ENCODE results near the gene ZNF878.
"Not testable (repeated sequence)": the region's sequence is repeated elsewhere in the genome, so short reads cannot be mapped to it uniquely, and the experiment has no call there.

ZNF878 gene

DNA sequence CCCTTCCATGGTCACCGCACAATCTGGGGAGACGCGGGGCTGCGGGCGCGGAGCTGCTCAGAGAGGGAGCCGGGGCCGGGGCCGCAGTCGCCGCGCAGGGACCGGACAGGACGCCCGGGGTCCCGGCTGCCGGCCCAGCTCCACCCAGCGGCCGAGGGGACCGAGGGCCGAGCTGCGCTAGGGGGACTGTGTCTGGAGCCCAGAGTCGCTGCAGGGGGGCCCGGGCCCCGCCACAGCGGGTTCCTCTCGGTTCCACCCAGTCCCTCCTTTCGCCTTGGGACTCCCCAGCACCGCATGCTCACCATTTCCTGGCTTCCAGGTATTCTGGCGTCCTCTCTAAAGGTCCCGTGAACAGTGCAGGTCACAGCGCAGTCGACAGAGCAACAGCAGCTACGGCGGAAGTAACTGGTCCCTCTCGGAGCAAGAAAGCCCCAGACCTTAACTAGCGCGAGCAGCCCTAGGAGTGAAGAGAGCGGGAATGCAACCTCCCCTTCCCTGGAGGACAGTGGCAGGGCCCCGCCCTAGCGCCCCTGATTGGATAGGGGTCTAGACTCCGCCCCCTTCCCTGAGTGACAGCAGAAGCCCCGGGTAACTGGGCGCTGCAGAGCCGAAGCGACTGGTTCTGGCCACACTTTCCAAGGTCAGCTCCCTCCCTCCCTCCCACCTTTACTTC lies at the start of gene ZNF878:
Gene ZNF878, minus strand, starts transcription at position 465 of the 673 bp plus-strand sequence. Its CDS starts 160 bp downstream, at position 305.
- Histone ChIP-seq H3K27ac (ENCODE audit: low read depth, low read length) (peak within 1 kb of the TSS; percentile 68), H3K4me1 (ENCODE audit: control insufficient read depth, insufficient read depth, low read length) (no peaks in the 10 kb centered on the region), H3K4me3 (ENCODE audit: low read length) (peak within 1 kb of the TSS; percentile 95), H3K27me3 (ENCODE audit: control insufficient read depth, insufficient read depth, low read length) (no peaks in the 10 kb centered on the region), H3K9ac (ENCODE audit: low read length) (peak within 1 kb of the TSS; percentile 83), H3K36me3 (ENCODE audit: control insufficient read depth, insufficient read depth, low read length) (no peaks in the 10 kb centered on the region)

DNA sequence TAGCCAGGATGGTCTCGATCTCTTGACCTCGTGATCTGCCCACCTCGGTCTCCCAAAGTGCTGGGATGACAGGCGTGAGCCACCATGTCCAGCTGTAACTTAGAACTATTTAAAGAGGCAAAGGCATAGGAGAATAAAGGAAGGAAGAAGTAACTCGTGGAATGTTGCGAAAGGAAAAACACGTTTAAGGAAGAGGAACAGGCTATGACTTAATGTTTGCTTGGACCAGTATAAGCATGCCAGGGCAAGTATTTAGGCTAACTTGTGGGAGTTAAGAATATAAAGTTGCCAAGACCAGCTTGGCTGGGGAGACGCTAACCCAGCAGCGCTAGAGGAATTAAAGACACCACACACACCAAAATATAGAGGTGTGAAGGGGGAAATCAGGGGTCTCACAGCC lies 45.3 kb upstream of the ZNF878 start:
- Histone ChIP-seq H3K27me3 (ENCODE audit: control insufficient read depth, insufficient read depth, low read length) (no peaks in the 10 kb centered on the region), H3K9ac (ENCODE audit: low read length) (no peak overlapping the region), H3K36me3 (ENCODE audit: control insufficient read depth, insufficient read depth, low read length) (no peaks in the 10 kb centered on the region), H3K4me3 (ENCODE audit: low read length) (no peak overlapping the region), H3K4me1 (ENCODE audit: control insufficient read depth, insufficient read depth, low read length) (no peaks in the 10 kb centered on the region), H3K27ac (ENCODE audit: low read depth, low read length) (no peak overlapping the region)

DNA sequence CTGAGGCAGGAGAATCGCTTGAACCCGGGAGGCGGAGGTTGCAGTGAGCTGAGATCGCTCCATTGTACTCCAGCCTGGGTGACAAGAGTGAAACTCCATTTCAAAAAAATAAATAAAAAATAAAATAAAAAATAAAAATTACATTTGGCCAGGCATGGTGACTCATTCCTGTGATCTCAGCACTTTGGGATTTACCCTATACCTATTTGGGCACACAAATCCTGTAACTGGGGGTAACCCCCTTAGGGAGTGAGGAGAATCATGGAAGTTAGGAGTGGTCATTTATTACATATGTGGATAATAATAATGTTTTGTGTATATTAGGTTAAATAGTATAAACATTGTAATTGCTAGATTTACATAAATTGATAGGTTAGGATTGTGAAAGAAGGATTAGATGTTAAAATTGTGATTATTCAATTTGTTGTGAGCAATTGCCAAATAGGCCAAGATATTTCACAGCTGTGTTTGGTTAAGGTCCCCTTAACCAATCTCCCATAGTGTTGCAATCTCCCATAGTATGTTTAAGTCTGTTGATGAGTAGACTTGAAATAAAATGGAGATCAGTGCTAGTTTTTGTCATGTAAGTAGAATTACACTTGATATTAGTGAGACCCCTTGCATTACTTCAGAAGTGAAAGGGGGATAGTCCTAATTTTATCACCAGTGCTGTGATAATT lies 42.5 kb upstream of the ZNF878 start:
- H3K9ac ChIP-seq (ENCODE audit: low read length): no peak overlapping the region
- H3K4me3 ChIP-seq (ENCODE audit: low read length): no peak overlapping the region
- no peaks in the 10 kb centered on the region for H3K4me1 ChIP-seq (ENCODE audit: control insufficient read depth, insufficient read depth, low read length)
- H3K27me3 ChIP-seq (ENCODE audit: control insufficient read depth, insufficient read depth, low read length): no peaks in the 10 kb centered on the region
- H3K36me3 ChIP-seq (ENCODE audit: control insufficient read depth, insufficient read depth, low read length): no peaks in the 10 kb centered on the region
- H3K27ac ChIP-seq (ENCODE audit: low read depth, low read length): no peak overlapping the region

DNA sequence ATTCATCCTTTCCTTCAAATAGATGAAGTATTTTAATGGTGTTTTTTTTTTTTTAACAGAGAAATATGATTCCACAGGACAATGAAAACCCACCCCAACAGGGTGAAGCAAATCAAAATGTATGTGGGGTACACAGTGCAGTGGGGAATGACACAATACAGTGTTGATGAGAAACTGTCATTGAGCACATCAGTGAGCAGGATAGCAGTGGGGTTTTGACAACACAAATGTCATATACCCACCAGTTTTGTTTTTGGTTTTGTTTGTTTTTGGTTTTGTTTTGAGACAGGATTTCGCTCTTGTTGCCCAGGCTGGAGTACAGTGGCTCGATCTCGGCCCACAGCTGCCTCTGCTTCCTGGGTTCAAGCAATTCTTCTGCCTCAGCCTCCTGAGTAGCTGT lies 41.0 kb upstream of the ZNF878 start:
- Histone ChIP-seq H3K27me3 (ENCODE audit: control insufficient read depth, insufficient read depth, low read length) (no peaks in the 10 kb centered on the region), H3K36me3 (ENCODE audit: control insufficient read depth, insufficient read depth, low read length) (no peaks in the 10 kb centered on the region), H3K4me1 (ENCODE audit: control insufficient read depth, insufficient read depth, low read length) (no peaks in the 10 kb centered on the region), H3K4me3 (ENCODE audit: low read length) (no peak overlapping the region), H3K9ac (ENCODE audit: low read length) (no peak overlapping the region), H3K27ac (ENCODE audit: low read depth, low read length) (no peak overlapping the region)

DNA sequence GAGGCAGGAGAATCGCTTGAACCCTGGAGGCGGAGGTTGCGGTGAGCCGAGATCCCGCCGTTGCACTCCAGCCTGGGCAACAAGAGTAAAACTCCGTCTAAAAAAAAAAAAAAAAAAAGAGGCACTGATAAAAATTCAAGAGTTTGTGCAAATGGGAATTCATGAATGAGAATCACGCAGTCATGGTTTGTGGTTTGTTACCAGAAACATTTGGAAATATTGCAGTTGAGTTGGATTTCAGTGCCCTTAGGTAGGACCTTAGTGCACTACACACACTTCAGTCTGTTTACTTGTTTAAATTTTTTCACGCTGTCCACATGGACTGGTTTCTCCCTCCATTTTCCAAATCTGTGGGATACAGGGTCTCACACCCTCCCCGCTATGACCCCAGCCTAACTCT lies 40.2 kb upstream of the ZNF878 start:
- Histone ChIP-seq H3K4me3 (ENCODE audit: low read length) (peak overlapping the region; percentile 83), H3K4me1 (ENCODE audit: control insufficient read depth, insufficient read depth, low read length) (no peaks in the 10 kb centered on the region), H3K36me3 (ENCODE audit: control insufficient read depth, insufficient read depth, low read length) (no peaks in the 10 kb centered on the region), H3K27me3 (ENCODE audit: control insufficient read depth, insufficient read depth, low read length) (no peaks in the 10 kb centered on the region), H3K27ac (ENCODE audit: low read depth, low read length) (no peak overlapping the region), H3K9ac (ENCODE audit: low read length) (no peak overlapping the region)

DNA sequence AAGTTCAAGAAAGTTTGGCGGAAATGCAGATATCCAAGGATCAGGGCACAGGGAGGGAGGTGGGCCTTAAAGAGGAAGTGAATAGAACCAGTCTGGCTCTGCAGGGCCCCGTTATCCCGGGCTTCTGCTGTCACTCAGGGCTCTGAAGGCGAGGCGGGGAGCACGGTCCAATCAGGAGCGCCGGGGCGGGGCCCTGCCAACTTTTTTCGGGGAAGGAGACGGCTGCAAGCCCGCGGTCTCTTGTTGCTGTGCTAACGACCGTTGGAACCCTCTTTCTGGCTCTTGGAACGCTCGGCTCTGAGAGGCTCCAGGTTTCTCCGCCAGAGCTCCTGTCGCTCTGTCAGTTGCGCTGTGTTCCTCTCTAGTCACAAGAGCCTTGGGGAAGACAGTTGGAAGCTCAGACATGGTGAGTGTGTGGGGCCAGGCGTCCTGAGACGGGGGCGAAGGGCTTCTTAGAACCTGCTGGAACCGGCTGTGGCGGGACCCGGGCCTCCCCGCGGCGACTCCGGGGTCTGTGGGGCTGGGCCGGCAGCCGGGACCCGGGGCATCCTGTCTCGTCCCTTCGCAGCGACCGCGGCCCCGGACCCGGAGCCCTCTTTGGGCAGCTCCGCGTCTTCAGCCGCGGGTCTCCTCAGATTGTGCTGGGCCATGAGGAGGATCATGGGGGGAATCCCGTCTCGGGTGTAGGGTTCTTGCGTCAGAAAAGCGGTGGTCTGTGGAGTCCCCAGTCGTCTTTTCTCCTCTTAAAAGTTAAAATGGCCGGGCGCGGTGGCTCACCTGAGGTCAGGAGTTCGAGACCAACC lies 39.5 kb upstream of the ZNF878 start:
- H3K27ac ChIP-seq (ENCODE audit: low read depth, low read length): peak overlapping the region; percentile 69
- peak overlapping the region; percentile 49 for H3K9ac ChIP-seq (ENCODE audit: low read length)
- H3K27me3 ChIP-seq (ENCODE audit: control insufficient read depth, insufficient read depth, low read length): no peaks in the 10 kb centered on the region
- peak overlapping the region; percentile 83 for H3K4me3 ChIP-seq (ENCODE audit: low read length)
- H3K4me1 ChIP-seq (ENCODE audit: control insufficient read depth, insufficient read depth, low read length): no peaks in the 10 kb centered on the region
- no peaks in the 10 kb centered on the region for H3K36me3 ChIP-seq (ENCODE audit: control insufficient read depth, insufficient read depth, low read length)

DNA sequence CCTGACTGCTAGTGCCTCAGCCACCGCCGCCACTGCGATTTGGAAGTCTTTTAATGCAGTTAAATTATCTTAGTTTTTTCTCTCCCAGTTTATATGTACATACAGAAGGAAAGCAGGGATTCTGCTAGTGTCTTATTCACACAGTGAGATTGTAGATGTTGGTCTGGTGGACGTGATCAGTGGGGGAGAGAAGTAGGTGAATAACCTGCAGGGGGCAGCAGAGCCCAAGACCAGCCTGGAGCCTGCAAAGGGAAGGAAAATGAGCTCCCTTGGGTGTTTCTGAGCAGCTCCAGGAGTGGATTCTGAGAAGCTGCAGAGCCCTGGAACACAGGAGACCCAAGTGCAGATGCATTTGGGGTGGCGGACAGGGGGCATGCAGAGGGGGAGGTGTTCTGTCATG lies 38.0 kb upstream of the ZNF878 start:
- H3K9ac ChIP-seq (ENCODE audit: low read length): no peak overlapping the region
- no peaks in the 10 kb centered on the region for H3K36me3 ChIP-seq (ENCODE audit: control insufficient read depth, insufficient read depth, low read length)
- no peak overlapping the region for H3K4me3 ChIP-seq (ENCODE audit: low read length)
- no peak overlapping the region for H3K27ac ChIP-seq (ENCODE audit: low read depth, low read length)
- no peaks in the 10 kb centered on the region for H3K4me1 ChIP-seq (ENCODE audit: control insufficient read depth, insufficient read depth, low read length)
- H3K27me3 ChIP-seq (ENCODE audit: control insufficient read depth, insufficient read depth, low read length): no peaks in the 10 kb centered on the region

DNA sequence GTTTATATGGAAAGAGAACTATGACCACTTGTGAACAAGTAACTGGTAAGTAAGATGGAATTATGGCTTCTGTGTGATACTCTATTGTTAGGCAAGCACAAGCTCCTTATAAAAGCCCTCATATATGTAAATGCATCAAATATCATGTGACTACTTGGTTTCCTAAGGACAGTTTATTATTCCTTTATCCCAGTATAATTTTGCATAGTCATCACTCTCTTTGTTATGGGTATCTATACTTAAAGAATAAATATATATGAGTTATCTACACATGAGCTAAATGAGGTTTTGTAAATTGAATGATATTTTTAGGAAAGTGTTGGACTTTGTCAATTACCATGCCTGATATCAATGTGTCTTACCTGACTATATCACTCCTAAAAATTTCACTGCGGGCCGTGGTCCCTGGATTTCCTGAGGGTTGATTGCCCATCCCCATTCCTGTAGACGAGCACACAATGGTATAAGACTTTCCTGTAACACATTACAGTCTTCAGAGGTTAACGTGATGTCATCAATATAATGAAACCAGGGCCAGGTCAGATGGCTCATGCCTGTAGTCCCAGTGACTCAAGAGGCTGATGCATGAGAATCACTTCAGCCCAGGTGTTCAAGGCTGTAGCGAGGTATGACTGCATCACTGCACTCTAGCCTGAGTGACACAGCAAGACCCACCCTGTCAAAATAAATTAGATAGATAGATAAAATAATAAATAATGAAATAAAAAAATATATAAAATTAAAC lies 32.5 kb upstream of the ZNF878 start:
- Histone ChIP-seq H3K36me3 (ENCODE audit: control insufficient read depth, insufficient read depth, low read length) (no peaks in the 10 kb centered on the region), H3K27me3 (ENCODE audit: control insufficient read depth, insufficient read depth, low read length) (no peaks in the 10 kb centered on the region), H3K4me1 (ENCODE audit: control insufficient read depth, insufficient read depth, low read length) (no peaks in the 10 kb centered on the region), H3K9ac (ENCODE audit: low read length) (no peak overlapping the region), H3K4me3 (ENCODE audit: low read length) (no peak overlapping the region), H3K27ac (ENCODE audit: low read depth, low read length) (no peak overlapping the region)

DNA sequence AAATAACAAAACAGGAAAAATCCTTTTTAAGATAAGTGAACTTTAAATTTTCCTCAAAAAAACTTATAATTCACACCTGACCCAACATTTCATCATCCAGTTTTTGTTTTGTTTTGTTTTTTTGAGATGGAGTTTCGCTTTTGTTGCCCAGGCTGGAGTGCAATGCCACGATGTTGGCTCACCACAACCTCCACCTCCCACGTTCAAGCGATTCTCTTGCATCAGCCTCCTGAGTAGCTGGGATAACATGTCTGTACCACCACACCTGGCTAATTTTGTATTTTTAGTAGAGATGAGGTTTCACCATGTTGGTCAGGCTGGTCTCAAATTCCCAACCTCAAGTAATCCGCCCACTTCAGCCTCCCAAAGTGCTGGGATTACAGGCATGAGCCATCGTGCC lies 30.6 kb upstream of the ZNF878 start:
- H3K27me3 ChIP-seq (ENCODE audit: control insufficient read depth, insufficient read depth, low read length); H3K9ac ChIP-seq (ENCODE audit: low read length); H3K4me1 ChIP-seq (ENCODE audit: control insufficient read depth, insufficient read depth, low read length); H3K27ac ChIP-seq (ENCODE audit: low read depth, low read length); H3K4me3 ChIP-seq (ENCODE audit: low read length); H3K36me3 ChIP-seq (ENCODE audit: control insufficient read depth, insufficient read depth, low read length): not testable (repeated sequence)

DNA sequence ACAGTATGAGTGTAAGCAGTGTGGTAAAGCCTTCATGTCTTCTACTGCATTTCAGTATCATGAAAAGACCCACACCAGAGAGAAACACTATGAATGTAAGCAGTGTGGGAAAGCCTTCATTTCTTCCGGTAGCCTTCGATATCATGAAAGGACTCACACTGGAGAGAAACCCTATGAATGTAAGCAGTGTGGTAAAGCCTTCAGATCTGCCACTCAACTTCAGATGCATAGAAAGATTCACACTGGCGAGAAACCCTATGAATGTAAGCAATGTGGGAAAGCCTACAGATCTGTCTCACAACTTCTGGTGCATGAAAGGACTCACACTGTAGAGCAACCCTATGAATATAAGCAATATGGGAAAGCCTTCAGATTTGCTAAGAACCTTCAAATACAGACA lies 24.6 kb upstream of the ZNF878 start:
- Histone ChIP-seq H3K36me3 (ENCODE audit: control insufficient read depth, insufficient read depth, low read length) (peaks cover 40% of the 10 kb centered on the region), H3K27me3 (ENCODE audit: control insufficient read depth, insufficient read depth, low read length) (no peaks in the 10 kb centered on the region), H3K4me3 (ENCODE audit: low read length) (no peak overlapping the region), H3K9ac (ENCODE audit: low read length) (no peak overlapping the region), H3K27ac (ENCODE audit: low read depth, low read length) (no peak overlapping the region), H3K4me1 (ENCODE audit: control insufficient read depth, insufficient read depth, low read length) (no peaks in the 10 kb centered on the region)

DNA sequence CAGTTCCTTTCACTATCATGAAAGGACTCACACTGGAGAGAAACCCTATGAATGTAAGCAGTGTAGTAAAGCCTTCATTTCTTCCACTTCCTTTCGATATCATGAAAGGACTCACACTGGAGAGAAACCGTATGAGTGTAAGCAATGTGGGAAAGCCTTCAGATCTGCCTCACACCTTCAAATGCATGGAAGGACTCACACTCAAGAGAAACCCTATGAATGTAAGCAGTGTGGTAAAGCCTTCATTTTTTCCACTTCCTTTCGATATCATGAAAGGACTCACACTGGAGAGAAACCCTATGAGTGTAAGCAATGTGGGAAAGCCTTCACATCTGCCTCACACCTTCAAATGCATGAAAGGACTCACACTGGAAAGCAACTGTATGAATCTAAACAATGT lies 23.6 kb upstream of the ZNF878 start:
- H3K4me1 ChIP-seq (ENCODE audit: control insufficient read depth, insufficient read depth, low read length); H3K9ac ChIP-seq (ENCODE audit: low read length); H3K4me3 ChIP-seq (ENCODE audit: low read length); H3K27ac ChIP-seq (ENCODE audit: low read depth, low read length); H3K27me3 ChIP-seq (ENCODE audit: control insufficient read depth, insufficient read depth, low read length): not testable (repeated sequence)
- peaks cover 40% of the 10 kb centered on the region for H3K36me3 ChIP-seq (ENCODE audit: control insufficient read depth, insufficient read depth, low read length)

DNA sequence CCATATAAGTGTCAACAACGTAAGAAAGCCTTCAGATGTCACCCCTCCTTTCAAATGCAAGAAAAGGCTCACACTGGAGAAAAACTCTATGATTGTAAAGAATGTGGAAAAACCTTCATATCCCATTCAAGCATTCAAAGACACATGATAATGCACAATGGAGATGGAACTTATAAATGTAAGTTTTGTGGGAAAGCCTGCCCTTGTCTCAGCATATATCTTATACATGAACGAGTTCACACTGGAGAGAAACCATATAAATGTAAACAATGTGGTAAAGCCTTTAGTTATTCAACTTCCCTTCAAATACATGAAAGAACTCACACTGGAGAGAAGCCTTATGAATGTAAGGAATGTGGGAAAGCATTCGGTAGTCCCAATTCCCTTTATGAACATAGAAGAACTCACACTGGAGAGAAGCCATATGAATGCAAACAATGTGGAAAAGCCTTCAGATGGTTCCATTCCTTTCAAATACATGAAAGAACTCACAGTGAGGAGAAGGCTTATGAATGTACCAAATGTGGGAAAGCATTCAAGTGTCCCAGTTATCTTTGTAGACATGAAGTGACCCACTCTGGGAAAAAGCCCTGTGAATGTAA lies 22.9 kb upstream of the ZNF878 start:
- H3K4me3 ChIP-seq (ENCODE audit: low read length): no peak overlapping the region
- H3K36me3 ChIP-seq (ENCODE audit: control insufficient read depth, insufficient read depth, low read length): peaks cover 40% of the 10 kb centered on the region

More for the DNA sequence above, 22.9 kb upstream of the ZNF878 start:
- Histone ChIP-seq H3K27me3 (ENCODE audit: control insufficient read depth, insufficient read depth, low read length) (no peaks in the 10 kb centered on the region), H3K4me1 (ENCODE audit: control insufficient read depth, insufficient read depth, low read length) (no peaks in the 10 kb centered on the region), H3K9ac (ENCODE audit: low read length) (no peak overlapping the region), H3K27ac (ENCODE audit: low read depth, low read length) (no peak overlapping the region)

Measured in rectal smooth muscle tissue (tissue), 1 donor.